GM19240 (cell line): ENCODE measurements around the gene NCK2.
A peak's percentile ranks its signal among the peaks of the same experiment; 100 is the strongest.

Experiments used
- DNase-seq: peaks from one replicate; pipeline ENCODE4 v3.0.0; 2011; ENCODE audit warnings: low spot score; ENCODE audit not compliant: insufficient read length

NCK2 gene

DNA sequence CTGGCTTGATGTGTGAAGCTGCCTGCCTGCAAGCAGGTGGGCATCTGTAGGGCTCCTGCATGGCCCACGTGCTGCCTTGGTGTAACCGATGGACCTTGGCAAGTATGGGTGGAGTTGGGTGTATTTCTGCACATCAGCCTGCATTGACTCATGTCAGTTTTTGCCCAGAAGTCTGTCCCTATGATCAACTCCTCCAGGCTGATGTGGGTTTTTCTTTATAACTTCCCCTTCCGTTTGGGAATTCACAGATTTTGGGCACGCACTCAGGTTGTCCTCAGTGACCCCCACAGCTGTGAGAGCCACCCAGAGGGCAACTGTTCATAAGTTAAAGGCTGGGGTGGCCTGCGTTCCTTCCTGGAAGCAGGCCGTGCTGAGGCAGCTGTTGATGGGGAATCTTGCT lies 123.3 kb downstream of the NCK2 start:
- DNase-seq, result no peak

DNA sequence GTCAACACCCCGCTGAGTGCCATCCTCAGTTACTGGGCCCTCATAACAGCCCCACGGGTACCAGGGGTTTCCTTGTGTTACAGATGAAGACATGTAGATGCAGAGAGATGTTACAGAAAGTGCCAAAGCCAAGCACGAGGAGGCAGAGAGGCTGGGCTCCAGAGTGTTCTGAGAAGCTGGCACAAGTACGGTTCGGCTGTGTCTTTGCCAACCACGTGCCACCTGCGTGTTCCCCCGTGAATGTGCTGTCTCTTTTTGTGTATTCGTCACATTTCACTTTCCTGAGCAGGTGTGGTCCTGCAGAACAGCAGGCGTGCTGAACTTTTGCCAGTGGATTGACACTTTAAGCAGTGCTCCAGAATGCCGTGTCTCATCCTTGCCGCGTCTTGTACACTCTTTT lies 124.6 kb downstream of the NCK2 start:
- DNase-seq, result no peak

GRCh38 chr2:105870062-105870461 lies 125.3 kb downstream of the NCK2 start:
- no peak for DNase-seq

DNA sequence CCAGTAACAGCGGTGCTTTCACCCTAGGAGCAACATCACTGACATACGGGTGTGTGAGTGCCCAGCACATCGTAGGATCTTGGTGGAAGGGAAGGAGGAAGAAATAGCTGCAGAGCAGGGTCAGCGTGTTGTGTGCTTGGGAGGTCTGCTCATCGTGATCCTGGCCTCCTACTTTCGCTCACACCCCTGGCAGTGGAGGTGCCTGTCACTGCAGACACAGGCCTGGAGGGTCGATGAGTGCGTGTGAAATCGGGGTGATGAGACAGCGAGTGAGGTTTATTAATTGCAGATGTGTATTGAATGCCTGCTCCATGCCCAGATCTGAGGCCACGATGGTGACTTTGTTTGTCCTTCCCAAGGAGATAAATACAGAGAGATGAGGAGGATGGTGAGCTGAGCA lies 126.1 kb downstream of the NCK2 start:
- no peak for DNase-seq

DNA sequence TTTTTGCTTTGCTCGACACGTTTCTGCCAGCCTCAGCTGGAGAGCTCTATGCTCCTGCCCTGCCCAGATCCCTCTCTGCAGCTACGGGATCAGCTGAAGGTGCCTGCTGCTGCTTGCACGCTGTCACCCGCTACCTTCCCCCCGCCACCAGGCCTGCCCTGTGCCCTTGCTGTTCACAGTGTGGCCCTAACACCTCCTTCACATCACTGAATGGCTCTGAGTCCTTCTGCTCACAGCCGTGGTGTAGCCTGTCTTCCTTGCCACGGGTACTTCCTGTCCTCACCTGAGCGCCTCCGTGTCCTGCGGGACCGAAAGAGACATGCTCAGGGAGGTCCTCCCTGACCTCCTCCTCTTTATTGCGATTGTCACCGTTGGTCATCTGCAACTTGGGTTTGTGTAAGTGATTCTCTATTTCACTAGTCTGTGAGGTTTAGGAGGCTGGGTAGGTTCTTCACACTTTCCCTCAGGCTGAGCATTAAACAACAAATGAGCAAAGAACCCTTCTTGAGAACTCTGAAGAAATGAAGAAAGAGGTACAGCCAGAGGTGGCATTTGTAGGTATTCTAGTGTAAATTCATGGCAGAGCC lies 127.5 kb downstream of the NCK2 start:
- no peak for DNase-seq

- no peak for DNase-seq
These were observed 128.1 kb downstream of the NCK2 start for GRCh38 chr2:105872830-105873229.

DNA sequence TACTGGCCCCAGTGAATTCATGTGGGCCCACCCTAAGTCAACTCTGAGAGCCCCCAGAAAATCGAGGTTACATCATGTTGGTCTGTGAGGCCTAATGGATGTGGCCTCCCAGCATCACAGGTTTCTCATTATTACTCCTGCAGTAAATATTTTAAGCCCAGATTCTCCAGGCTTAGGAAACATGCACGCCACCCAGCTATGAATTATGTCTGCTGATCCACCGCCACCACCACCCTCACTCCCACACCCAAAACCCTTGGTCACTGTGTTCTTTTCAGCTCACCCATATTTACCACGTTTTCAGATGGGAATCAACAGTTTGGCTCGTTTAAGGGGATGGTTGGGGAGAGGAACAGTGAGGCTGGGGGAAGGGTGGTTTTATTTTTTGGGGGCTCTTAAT lies 128.6 kb downstream of the NCK2 start:
- DNase-seq, result no peak

DNA sequence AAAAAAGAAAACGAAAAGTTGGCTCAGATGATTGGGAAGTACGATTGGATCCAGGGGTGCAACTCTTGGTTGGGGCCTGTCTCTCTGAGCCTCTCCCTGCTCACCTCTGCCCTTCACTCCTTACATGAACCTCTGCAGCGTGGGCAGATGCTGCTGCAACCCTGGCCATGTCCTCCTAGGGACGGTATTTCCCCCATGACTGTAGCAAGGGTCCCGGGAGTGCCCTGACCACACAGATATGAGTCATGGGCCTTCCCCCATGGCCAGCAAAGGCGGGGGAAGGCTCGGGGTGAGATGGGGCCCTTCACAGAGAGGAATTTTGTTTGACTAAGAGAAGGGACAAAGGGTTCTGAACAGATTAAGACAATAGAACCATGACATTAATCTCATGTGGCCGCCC lies 129.0 kb downstream of the NCK2 start:
- DNase-seq, result peak; percentile 87

- no peak for DNase-seq
These were observed 129.8 kb downstream of the NCK2 start for GRCh38 chr2:105874466-105874865.

GRCh38 chr2:105875241-105875640 lies 130.5 kb downstream of the NCK2 start:
- no peak for DNase-seq

DNA sequence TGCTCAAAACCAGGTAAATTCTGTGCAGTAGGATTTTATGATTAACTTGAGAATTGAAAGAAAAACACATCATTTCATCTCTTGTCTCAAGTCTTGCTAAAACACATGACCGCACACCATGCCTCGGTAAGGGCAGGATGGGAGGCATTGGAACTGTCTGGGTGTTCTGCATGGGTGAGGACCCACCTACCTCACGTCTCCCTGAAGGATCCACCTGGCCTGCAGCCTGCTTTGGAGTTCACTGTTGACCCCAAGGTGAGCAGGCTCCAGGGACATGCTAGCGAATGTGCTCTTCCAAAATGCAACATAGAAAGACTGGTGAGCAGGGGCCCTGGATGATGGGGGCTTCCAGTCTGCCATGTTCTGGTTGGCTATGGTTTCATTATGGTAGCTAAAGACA lies 131.5 kb downstream of the NCK2 start:
- no peak for DNase-seq

DNA sequence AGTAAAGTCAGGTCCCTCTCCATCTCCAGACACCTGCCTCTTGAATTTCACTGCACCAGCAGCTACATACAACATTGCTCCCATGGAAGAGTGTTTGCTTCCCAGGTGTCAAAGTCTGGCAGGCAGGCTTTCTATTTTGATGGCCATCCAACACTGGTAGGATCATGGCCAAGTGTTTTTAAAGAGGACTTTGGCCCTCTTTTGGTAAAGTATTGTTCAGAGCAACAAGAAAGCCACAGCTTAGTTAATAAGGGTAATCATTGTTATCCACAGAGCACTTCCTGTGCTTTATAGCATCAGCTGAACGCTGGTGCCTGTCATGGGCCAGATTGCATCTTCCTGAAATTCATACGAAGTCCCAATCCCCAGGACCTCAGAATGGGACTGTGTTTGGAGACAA lies 133.2 kb downstream of the NCK2 start:
- no peak for DNase-seq

GRCh38 chr2:105879106-105879802 lies 134.5 kb downstream of the NCK2 start:
- no peak for DNase-seq

- DNase-seq, result no peak
These were observed 135.1 kb downstream of the NCK2 start for GRCh38 chr2:105879803-105880300.

DNA sequence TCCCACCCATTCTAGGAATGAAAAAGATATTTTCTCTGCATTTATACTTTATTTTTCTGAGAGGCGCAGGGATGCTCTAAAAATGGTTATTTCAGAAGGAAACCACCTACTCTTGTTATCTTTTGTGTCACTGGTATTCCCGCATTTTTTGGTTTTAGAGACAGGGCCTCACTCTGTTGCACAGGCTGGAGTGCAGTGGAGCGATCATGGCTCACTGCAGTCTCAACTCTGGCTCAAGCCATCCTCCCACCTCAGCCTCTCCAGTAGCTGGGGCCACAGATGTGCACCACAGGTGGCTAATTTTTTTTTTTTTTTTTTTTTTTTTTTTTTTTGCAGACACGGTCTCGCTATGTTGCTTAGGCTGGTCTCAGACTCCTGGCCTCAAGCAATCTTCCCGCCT lies 135.9 kb downstream of the NCK2 start:
- DNase-seq, result no peak

DNA sequence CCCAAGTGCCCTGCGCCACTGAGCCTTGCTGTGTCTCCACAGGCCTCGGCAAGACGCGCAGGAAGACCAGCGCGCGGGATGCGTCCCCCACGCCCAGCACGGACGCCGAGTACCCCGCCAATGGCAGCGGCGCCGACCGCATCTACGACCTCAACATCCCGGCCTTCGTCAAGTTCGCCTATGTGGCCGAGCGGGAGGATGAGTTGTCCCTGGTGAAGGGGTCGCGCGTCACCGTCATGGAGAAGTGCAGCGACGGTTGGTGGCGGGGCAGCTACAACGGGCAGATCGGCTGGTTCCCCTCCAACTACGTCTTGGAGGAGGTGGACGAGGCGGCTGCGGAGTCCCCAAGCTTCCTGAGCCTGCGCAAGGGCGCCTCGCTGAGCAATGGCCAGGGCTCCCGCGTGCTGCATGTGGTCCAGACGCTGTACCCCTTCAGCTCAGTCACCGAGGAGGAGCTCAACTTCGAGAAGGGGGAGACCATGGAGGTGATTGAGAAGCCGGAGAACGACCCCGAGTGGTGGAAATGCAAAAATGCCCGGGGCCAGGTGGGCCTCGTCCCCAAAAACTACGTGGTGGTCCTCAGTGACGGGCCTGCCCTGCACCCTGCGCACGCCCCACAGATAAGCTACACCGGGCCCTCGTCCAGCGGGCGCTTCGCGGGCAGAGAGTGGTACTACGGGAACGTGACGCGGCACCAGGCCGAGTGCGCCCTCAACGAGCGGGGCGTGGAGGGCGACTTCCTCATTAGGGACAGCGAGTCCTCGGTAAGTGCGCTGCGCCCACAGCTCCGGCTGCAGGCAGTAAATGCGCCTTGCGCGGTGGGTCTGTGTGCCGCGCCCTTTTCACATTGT lies 136.8 kb downstream of the NCK2 start:
- no peak for DNase-seq

GRCh38 chr2:105882341-105882740 lies 137.6 kb downstream of the NCK2 start:
- DNase-seq, result no peak

GRCh38 chr2:105882920-105883435 lies 138.3 kb downstream of the NCK2 start:
- no peak for DNase-seq

DNA sequence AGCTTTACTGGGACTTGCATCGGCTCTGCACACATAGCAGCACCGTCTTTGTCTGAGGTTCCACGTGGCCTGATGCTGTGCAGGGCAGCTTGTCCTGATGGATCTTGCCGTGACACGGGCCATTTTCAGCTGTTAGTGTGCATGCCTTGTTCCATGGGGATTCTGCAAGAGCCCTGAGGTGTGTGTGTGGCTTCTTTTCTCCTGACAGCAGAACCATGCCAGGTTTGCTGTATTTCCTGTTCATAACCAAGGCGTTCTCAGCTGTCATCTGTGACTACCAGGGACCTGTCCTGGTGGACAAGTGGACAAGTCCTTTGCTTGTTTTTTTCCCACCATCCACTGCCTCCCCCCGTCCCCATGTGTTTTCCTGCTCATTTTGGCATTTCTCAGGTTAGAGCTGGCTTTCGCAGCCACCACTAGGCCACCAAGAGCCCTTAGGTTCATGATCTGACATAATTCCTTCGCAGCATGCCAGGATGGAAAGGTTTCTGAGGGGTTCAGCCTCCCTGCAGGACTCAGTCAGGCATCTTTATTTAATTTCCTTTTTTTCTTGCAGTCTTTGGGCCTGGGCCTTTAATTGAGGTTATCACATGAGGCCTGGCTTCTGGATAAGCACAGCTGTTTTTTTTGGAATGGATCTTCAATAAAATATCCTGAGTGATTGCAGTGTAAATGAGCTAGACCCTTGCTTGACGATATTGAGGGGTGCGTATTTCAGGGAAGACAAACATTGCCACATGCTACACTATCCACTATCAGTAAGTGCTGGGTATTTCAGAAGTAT lies 139.4 kb downstream of the NCK2 start:
- no peak for DNase-seq

DNA sequence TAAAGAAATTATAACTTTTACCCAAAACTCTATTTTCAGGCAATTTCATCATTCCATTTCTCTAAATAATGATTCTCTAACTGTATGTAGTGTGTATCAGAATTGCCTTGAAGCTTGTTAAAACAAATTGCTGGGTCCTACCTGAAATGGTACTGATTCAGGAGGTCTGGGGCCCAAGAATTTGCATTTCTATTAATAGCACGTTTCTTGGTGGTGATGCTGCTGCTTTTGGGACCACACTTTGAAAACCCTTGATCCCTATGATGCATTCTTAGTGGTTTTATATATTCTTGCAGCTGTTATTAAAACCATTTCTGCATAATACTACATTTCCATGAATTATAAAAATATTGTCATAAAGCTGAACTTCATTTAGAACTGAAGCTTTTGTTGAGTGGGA lies 140.7 kb downstream of the NCK2 start:
- DNase-seq, result no peak

DNA sequence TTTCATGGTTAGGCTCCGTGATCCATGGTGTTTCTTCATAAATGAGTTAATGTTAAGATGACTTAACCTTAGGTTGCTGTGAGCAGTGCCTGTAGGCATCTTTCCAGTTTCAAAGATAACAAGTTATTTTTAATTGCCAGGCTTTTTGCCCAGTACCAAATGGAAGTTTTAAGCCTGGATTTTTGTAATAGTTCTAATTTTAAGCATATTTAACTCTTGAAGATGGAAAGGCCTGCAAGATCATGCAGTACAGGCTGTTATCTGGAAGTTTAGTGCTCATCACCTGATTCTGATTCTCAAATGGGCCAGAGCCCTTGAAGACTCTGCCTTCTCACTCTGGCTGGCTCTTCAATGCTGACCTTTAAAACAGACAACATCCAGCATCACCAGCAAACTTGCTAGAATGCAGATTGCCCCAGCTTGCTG lies 141.3 kb downstream of the NCK2 start:
- DNase-seq, result no peak
